CD4-positive, alpha-beta T cell treated with Interleukin-15 for 4 hours (primary cell): ENCODE data around the gene TRAF1.
A peak's percentile ranks its signal among the peaks of the same experiment; 100 is the strongest.

ENCODE experiments used
- DNase-seq: peaks from one replicate; pipeline ENCODE4 v3.0.0-alpha.2; 2020; ENCODE audit warnings: low spot score

TRAF1 gene

GRCh38 chr9:120889606-120890271 lies 36.9 kb downstream of the TRAF1 start:
- DNase-seq: no peak

- no peak for DNase-seq
Observed at GRCh38 chr9:120888626-120889025, 38.0 kb downstream of the TRAF1 start.

GRCh38 chr9:120886490-120886967 lies 40.1 kb downstream of the TRAF1 start:
- no peak for DNase-seq

GRCh38 chr9:120885958-120886357 lies 40.6 kb downstream of the TRAF1 start:
- no peak for DNase-seq

- DNase-seq: no peak
Observed at GRCh38 chr9:120885457-120885856, 41.1 kb downstream of the TRAF1 start.

GRCh38 chr9:120883608-120883996 lies 43.0 kb downstream of the TRAF1 start:
- no peak for DNase-seq

- no peak for DNase-seq
Observed at GRCh38 chr9:120882935-120883607, 43.5 kb downstream of the TRAF1 start.

GRCh38 chr9:120879446-120879845 lies 47.1 kb downstream of the TRAF1 start:
- DNase-seq: no peak

- DNase-seq: peak; percentile 25
Observed at GRCh38 chr9:120878188-120879130, 48.1 kb downstream of the TRAF1 start.

GRCh38 chr9:120877276-120878034 lies 49.1 kb downstream of the TRAF1 start:
- DNase-seq: peak; percentile 47

GRCh38 chr9:120876842-120877240 lies 49.8 kb downstream of the TRAF1 start, which contains the start of gene PHF19:
TSS of gene PHF19 (minus strand) at chr9:120877188. CDS start at chr9:120874741, 2,447 bp downstream.
- DNase-seq: peak; percentile 25

- peak; percentile 90 for DNase-seq
Observed at GRCh38 chr9:120875954-120876841, 50.4 kb downstream of the TRAF1 start.

- no peak for DNase-seq
Observed at GRCh38 chr9:120875643-120875953, 51.0 kb downstream of the TRAF1 start.

GRCh38 chr9:120875195-120875565 lies 51.4 kb downstream of the TRAF1 start:
- DNase-seq: no peak

- DNase-seq: no peak
Observed at GRCh38 chr9:120874226-120875194, 52.1 kb downstream of the TRAF1 start.

- peak; percentile 42 for DNase-seq
Observed at GRCh38 chr9:120873512-120873911, 53.1 kb downstream of the TRAF1 start.

- no peak for DNase-seq
Observed at GRCh38 chr9:120872791-120873502, 53.6 kb downstream of the TRAF1 start.

- no peak for DNase-seq
Observed at GRCh38 chr9:120870206-120870605, 56.4 kb downstream of the TRAF1 start.

- no peak for DNase-seq
Observed at GRCh38 chr9:120869726-120870125, 56.9 kb downstream of the TRAF1 start.
